H9 (cell line): ENCODE measurements around the gene TEAD1. TPM values are rescaled to one million over a fixed set of nuclear protein-coding genes. Genes with fewer than 3 reads are reported as not detected.
A peak's percentile ranks its signal among the peaks of the same experiment; 100 is the strongest.

Source experiments
- DNase-seq: peaks from one replicate; pipeline ENCODE4 v3.0.0-alpha.2; 2017
- H2AFZ ChIP-seq: one replicate; pipeline ENCODE4 v1.6.1; 2013; ENCODE audit warnings: mild to moderate bottlenecking, low read length, control low read depth, moderate library complexity
- H2AK5ac ChIP-seq: 2 replicates; pipeline ENCODE4 v1.6.1; 2013; ENCODE audit warnings: low read length, control low read depth, mixed read lengths; ENCODE audit not compliant: insufficient read length
- H2BK120ac ChIP-seq: one replicate; pipeline ENCODE4 v1.6.1; 2013; ENCODE audit warnings: low read depth, mild to moderate bottlenecking, low read length, control low read depth, inconsistent platforms; ENCODE audit not compliant: poor library complexity, severe bottlenecking
- H2BK12ac ChIP-seq: 2 replicates; pipeline ENCODE4 v1.6.1; 2013; ENCODE audit warnings: low read length, control low read depth, mixed read lengths, low read depth; ENCODE audit not compliant: insufficient read length
- H2BK15ac ChIP-seq: 2 replicates; pipeline ENCODE4 v1.6.1; 2013; ENCODE audit warnings: low read depth, low read length, control low read depth
- H2BK20ac ChIP-seq: one replicate; pipeline ENCODE4 v1.6.1; 2013; ENCODE audit warnings: low read depth, mild to moderate bottlenecking, low read length, control low read depth, inconsistent platforms; ENCODE audit not compliant: poor library complexity, severe bottlenecking
- H2BK5ac ChIP-seq: 2 replicates; pipeline ENCODE4 v1.6.1; 2013; ENCODE audit warnings: low read length, control low read depth, mixed read lengths; ENCODE audit not compliant: insufficient read length
- H3K14ac ChIP-seq: 2 replicates; pipeline ENCODE4 v1.6.1; 2013; ENCODE audit warnings: low read length, control low read depth; ENCODE audit not compliant: insufficient read depth
- H3K18ac ChIP-seq: 2 replicates; pipeline ENCODE4 v1.6.1; 2013; ENCODE audit warnings: low read depth, mild to moderate bottlenecking, mixed read lengths, low read length, control low read depth; ENCODE audit not compliant: insufficient read length
- H3K23ac ChIP-seq: 2 replicates; pipeline ENCODE4 v1.6.1; 2013; ENCODE audit warnings: low read length, control low read depth, mixed read lengths, low read depth; ENCODE audit not compliant: insufficient read length
- H3K23me2 ChIP-seq: 2 replicates; pipeline ENCODE4 v1.6.1; 2013; ENCODE audit warnings: low read depth, mild to moderate bottlenecking, mixed read lengths, low read length, control low read depth; ENCODE audit not compliant: insufficient read length, poor library complexity, severe bottlenecking
- H3K27ac ChIP-seq: 2 replicates; pipeline ENCODE4 v1.5.1; 2013; ENCODE audit warnings: low read length, control low read depth, mixed read lengths, low read depth; ENCODE audit not compliant: insufficient read length
- H3K27me3 ChIP-seq: 2 replicates; pipeline ENCODE4 v1.6.1; 2013; ENCODE audit warnings: low read length, control low read depth, inconsistent platforms; ENCODE audit not compliant: insufficient read depth
- H3K4ac ChIP-seq: 2 replicates; pipeline ENCODE4 v1.6.1; 2013; ENCODE audit warnings: low read depth, mild to moderate bottlenecking, control low read depth, inconsistent platforms, low read length, moderate library complexity
- H3K4me1 ChIP-seq: 2 replicates; pipeline ENCODE4 v1.6.1; 2013; ENCODE audit warnings: low read length, control low read depth, inconsistent platforms; ENCODE audit not compliant: insufficient read depth
- H3K4me2 ChIP-seq: 2 replicates; pipeline ENCODE4 v1.6.1; 2013; ENCODE audit warnings: low read length, control low read depth, mixed read lengths; ENCODE audit not compliant: insufficient read length, insufficient read depth
- H3K56ac ChIP-seq: 2 replicates; pipeline ENCODE4 v1.6.1; 2013; ENCODE audit warnings: low read depth, mild to moderate bottlenecking, mixed read lengths, low read length, control low read depth; ENCODE audit not compliant: insufficient read length
- H3K79me1 ChIP-seq: 2 replicates; pipeline ENCODE4 v1.6.1; 2013; ENCODE audit warnings: low read depth, mild to moderate bottlenecking, moderate library complexity, low read length, control low read depth, inconsistent platforms; ENCODE audit not compliant: insufficient read depth, poor library complexity, severe bottlenecking
- H3K79me2 ChIP-seq: 2 replicates; pipeline ENCODE4 v1.6.1; 2013; ENCODE audit warnings: low read length, control low read depth, inconsistent platforms; ENCODE audit not compliant: insufficient read depth
- H3K9ac ChIP-seq: 2 replicates; pipeline ENCODE4 v1.6.1; 2013; ENCODE audit warnings: low read length, control low read depth, mixed read lengths; ENCODE audit not compliant: insufficient read length; ENCODE audit errors: extremely low read depth
- H3K9me3 ChIP-seq: one replicate; pipeline ENCODE4 v1.6.1; 2013; ENCODE audit warnings: low read depth, low read length, inconsistent platforms; ENCODE audit not compliant: control insufficient read depth
- H3T11ph ChIP-seq: one replicate; pipeline ENCODE4 v1.6.1; 2013; ENCODE audit warnings: mild to moderate bottlenecking, low read length, control low read depth, inconsistent platforms
- H4K20me1 ChIP-seq: one replicate; pipeline ENCODE4 v1.6.1; 2013; ENCODE audit not compliant: control insufficient read depth, insufficient read length, insufficient read depth
- H4K5ac ChIP-seq: 2 replicates; pipeline ENCODE4 v1.6.1; 2013; ENCODE audit warnings: low read depth, mild to moderate bottlenecking, mixed read lengths, low read length, control low read depth; ENCODE audit not compliant: insufficient read length
- H4K8ac ChIP-seq: replicated peaks from 2 replicates; pipeline ENCODE4 v1.6.1; 2013; ENCODE audit warnings: low read length, control low read depth, mixed read lengths, low read depth; ENCODE audit not compliant: insufficient read length
- H4K91ac ChIP-seq: 2 replicates; pipeline ENCODE4 v1.6.1; 2013; ENCODE audit warnings: low read depth, mild to moderate bottlenecking, moderate library complexity, mixed read lengths, low read length, control low read depth; ENCODE audit not compliant: insufficient read length
- H3K27ac Mint-ChIP-seq, 3 experiments: 2 replicates in 2 of 3; 3 replicates in 1 of 3; pipeline ENCODE4 v1.8.0; 2020 to 2021; ENCODE audit warnings: mixed read lengths in 3 of 3, mild to moderate bottlenecking in 1 of 3, moderate library complexity in 1 of 3
- H3K27me3 Mint-ChIP-seq: 2 replicates; pipeline ENCODE4 v1.8.0; 2021; ENCODE audit warnings: low read depth, mild to moderate bottlenecking, moderate library complexity, mixed read lengths
- H3K36me3 Mint-ChIP-seq, 3 experiments: 2 replicates in 2 of 3; 3 replicates in 1 of 3; pipeline ENCODE4 v1.8.0; 2020 to 2021; ENCODE audit warnings: low read depth in 3 of 3, mixed read lengths in 3 of 3; ENCODE audit not compliant: insufficient read depth in 1 of 3
- H3K4me1 Mint-ChIP-seq, 2 experiments: 2 replicates each; pipeline ENCODE4 v1.8.0; 2020; ENCODE audit warnings: mixed read lengths in 2 of 2
- H3K4me3 Mint-ChIP-seq, 2 experiments: 2 replicates in 1 of 2; 3 replicates in 1 of 2; pipeline ENCODE4 v1.8.0; 2020 to 2021; ENCODE audit warnings: mild to moderate bottlenecking in 2 of 2, mixed read lengths in 2 of 2, moderate library complexity in 1 of 2
- H3K9me3 Mint-ChIP-seq, 2 experiments: 2 replicates in 1 of 2; 3 replicates in 1 of 2; pipeline ENCODE4 v1.8.0; 2020; ENCODE audit warnings: mild to moderate bottlenecking in 2 of 2, mixed read lengths in 2 of 2, moderate library complexity in 1 of 2
- total RNA-seq: library from RNA; stranded (reverse); gene quantifications from 2 replicates; pipeline ENCODE4 v1.2.1, GENCODE V29; 2021
- TF ChIP-seq, protein P1 (sequence below): fragments of 200-600 bp; sonication (generic); conservative IDR thresholded peaks from 3 replicates; pipeline ENCODE4 v1.8.0; 2021; ENCODE audit warnings: antibody characterized with exemption, mild to moderate bottlenecking

TEAD1 gene
- total RNA-seq, 1 experiment from 2014 or later: 75.1 TPM

DNA sequence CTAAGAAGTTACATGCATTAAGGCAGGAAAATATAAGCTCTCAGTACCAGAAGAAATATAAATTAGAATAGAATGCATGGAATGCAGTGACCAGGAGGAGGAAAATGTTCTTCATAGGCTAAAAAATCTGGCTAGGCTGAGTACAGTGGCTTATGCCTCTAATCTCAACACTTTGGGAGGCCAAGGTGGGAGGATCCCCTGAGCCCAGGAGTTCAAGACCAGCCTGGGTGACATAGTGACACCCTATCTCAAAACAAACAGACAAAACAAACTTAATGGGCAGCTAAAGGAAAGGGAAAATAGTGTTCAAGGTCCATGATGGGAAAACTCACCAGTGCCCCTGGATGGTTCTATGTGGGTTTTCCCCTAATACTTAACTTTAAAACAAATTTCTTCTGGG, 256.6 kb downstream of the TEAD1 start:
- Histone ChIP-seq H3K18ac (no peak overlapping the region), H3K4ac (no peak overlapping the region), H2BK120ac (no peak overlapping the region), H3K4me2 (no peak overlapping the region), H2AFZ (no peak overlapping the region), H3K79me2 (no peaks in the 10 kb centered on the region), H3K27ac (no peak overlapping the region), H2BK12ac (no peak overlapping the region), H3K23me2 (no peaks in the 10 kb centered on the region), H2BK15ac (no peak overlapping the region), H4K5ac (no peak overlapping the region), H2BK20ac (no peak overlapping the region), H4K8ac (no peak overlapping the region), H3K27me3 (no peaks in the 10 kb centered on the region), H3K79me1 (no peaks in the 10 kb centered on the region), H3K9me3 (no peaks in the 10 kb centered on the region), H3K4me1 (no peaks in the 10 kb centered on the region; the same call in 1 of the 2 replicates), H2AK5ac (no peak overlapping the region), H3K9ac (no peak overlapping the region), H4K20me1 (no peaks in the 10 kb centered on the region), H4K91ac (no peak overlapping the region), H3K23ac (no peak overlapping the region), H3K14ac (no peak overlapping the region), H3K56ac (no peak overlapping the region), H3T11ph (no peak overlapping the region), H2BK5ac (no peak overlapping the region)
- peaks cover 7 to 11% of the 10 kb centered on the region in 2 experiments; a peak in 3 of 4 replicates for H3K4me1 Mint-ChIP-seq
- peak overlapping the region; percentile 41 to 97 (median 89); a peak in 5 of 7 replicates for H3K27ac Mint-ChIP-seq
- no peak for DNase-seq
- peaks cover 9 to 28% (median 24%) of the 10 kb centered on the region in 3 experiments for H3K36me3 Mint-ChIP-seq
- no peak overlapping the region for H3K4me3 Mint-ChIP-seq
- H3K9me3 Mint-ChIP-seq: no peaks in the 10 kb centered on the region; a peak in 1 of 5 replicates
- no peaks in the 10 kb centered on the region for H3K27me3 Mint-ChIP-seq
- TF ChIP-seq, protein P1, sequence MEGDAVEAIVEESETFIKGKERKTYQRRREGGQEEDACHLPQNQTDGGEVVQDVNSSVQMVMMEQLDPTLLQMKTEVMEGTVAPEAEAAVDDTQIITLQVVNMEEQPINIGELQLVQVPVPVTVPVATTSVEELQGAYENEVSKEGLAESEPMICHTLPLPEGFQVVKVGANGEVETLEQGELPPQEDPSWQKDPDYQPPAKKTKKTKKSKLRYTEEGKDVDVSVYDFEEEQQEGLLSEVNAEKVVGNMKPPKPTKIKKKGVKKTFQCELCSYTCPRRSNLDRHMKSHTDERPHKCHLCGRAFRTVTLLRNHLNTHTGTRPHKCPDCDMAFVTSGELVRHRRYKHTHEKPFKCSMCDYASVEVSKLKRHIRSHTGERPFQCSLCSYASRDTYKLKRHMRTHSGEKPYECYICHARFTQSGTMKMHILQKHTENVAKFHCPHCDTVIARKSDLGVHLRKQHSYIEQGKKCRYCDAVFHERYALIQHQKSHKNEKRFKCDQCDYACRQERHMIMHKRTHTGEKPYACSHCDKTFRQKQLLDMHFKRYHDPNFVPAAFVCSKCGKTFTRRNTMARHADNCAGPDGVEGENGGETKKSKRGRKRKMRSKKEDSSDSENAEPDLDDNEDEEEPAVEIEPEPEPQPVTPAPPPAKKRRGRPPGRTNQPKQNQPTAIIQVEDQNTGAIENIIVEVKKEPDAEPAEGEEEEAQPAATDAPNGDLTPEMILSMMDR: no peak
